ENCODE measurements around the gene PLEKHA4. TPM values are rescaled to one million over a fixed set of nuclear protein-coding genes. Genes with fewer than 3 reads are reported as not detected.
A peak's percentile ranks its signal among the peaks of the same experiment; 100 is the strongest.

The PLEKHA4 gene
- total RNA-seq, 1 experiment from 2014 or later, result 14.8 TPM

DNA sequence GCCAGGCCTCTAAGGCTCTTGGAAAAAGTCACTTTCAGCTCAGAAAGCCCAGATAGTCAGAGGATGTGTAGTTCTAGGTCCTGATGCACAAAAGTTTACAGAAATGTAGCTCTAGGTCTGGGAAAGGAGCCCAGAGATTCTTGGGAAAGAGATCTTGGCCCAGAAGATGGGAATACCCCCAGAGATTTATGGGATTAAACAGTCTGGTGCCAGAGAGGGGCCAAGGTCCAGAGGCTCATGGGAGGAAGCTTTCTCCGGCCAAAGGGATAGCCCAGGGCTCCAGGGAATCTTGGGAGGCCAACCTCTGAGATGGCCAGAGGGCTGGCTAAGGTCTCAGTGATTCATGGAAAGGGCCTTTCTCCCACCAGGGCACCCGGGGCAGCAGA, 72.7 kb downstream of the PLEKHA4 start:
- Mint-ChIP-seq H3K36me3 (no peaks in the 10 kb centered on the region), H3K4me1 (peaks cover 18% of the 10 kb centered on the region), H3K27me3 (ENCODE audit: low read depth) (no peaks in the 10 kb centered on the region; the same call in none of the 2 replicates), H3K9me3 (no peaks in the 10 kb centered on the region), H3K4me3 (peak overlapping the region; percentile 96), H3K27ac (peak overlapping the region; percentile 98; the same call in 1 of the 2 replicates)
- ATAC-seq, result no peak
- ChIA-PET CTCF (interaction anchor here (0.5 to 6.7 kb wide), 54 partner anchors 8 to 403 kb away, joined by 3 to 132 read pairs (median 5); partner anchors contain the start of genes BCAT2, CA11, GYS1 and HSD17B14), POLR2A (interaction anchor here (0.6 to 1.6 kb wide), 8 partner anchors 11 to 899 kb away, joined by 3 to 11 read pairs (median 4); no protein-coding TSS in a partner anchor)
- no peak for DNase-seq (ENCODE audit: low spot score)
- TF ChIP-seq, protein P1, sequence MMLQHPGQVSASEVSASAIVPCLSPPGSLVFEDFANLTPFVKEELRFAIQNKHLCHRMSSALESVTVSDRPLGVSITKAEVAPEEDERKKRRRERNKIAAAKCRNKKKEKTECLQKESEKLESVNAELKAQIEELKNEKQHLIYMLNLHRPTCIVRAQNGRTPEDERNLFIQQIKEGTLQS (CRISPR knock-in tag; conservative IDR thresholded peaks at IDR 0.05), result no peak
- TF ChIP-seq CREM (CRISPR knock-in tag; IDR thresholded peaks at IDR 0.05), result no peak
- no peak for TF ChIP-seq JUN (CRISPR knock-in tag; IDR thresholded peaks at IDR 0.05)
- TF ChIP-seq FOXP1 (CRISPR knock-in tag; IDR thresholded peaks at IDR 0.05; ENCODE audit: borderline replicate concordance), result no peak
- TF ChIP-seq, protein P2, sequence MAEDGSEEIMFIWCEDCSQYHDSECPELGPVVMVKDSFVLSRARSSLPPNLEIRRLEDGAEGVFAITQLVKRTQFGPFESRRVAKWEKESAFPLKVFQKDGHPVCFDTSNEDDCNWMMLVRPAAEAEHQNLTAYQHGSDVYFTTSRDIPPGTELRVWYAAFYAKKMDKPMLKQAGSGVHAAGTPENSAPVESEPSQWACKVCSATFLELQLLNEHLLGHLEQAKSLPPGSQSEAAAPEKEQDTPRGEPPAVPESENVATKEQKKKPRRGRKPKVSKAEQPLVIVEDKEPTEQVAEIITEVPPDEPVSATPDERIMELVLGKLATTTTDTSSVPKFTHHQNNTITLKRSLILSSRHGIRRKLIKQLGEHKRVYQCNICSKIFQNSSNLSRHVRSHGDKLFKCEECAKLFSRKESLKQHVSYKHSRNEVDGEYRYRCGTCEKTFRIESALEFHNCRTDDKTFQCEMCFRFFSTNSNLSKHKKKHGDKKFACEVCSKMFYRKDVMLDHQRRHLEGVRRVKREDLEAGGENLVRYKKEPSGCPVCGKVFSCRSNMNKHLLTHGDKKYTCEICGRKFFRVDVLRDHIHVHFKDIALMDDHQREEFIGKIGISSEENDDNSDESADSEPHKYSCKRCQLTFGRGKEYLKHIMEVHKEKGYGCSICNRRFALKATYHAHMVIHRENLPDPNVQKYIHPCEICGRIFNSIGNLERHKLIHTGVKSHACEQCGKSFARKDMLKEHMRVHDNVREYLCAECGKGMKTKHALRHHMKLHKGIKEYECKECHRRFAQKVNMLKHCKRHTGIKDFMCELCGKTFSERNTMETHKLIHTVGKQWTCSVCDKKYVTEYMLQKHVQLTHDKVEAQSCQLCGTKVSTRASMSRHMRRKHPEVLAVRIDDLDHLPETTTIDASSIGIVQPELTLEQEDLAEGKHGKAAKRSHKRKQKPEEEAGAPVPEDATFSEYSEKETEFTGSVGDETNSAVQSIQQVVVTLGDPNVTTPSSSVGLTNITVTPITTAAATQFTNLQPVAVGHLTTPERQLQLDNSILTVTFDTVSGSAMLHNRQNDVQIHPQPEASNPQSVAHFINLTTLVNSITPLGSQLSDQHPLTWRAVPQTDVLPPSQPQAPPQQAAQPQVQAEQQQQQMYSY (CRISPR knock-in tag; IDR thresholded peaks at IDR 0.05), result no peak
- TF ChIP-seq ZNF416 (CRISPR knock-in tag; IDR thresholded peaks at IDR 0.05), result no peak
- TF ChIP-seq, protein P3, sequence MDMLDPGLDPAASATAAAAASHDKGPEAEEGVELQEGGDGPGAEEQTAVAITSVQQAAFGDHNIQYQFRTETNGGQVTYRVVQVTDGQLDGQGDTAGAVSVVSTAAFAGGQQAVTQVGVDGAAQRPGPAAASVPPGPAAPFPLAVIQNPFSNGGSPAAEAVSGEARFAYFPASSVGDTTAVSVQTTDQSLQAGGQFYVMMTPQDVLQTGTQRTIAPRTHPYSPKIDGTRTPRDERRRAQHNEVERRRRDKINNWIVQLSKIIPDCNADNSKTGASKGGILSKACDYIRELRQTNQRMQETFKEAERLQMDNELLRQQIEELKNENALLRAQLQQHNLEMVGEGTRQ (CRISPR knock-in tag; IDR thresholded peaks at IDR 0.05), result no peak
- no peak for TF ChIP-seq TCF7 (CRISPR knock-in tag; IDR thresholded peaks at IDR 0.05; ENCODE audit: low read depth)
- no peak for TF ChIP-seq GTF2I (CRISPR knock-in tag; conservative IDR thresholded peaks at IDR 0.05)
- TF ChIP-seq, protein P4, sequence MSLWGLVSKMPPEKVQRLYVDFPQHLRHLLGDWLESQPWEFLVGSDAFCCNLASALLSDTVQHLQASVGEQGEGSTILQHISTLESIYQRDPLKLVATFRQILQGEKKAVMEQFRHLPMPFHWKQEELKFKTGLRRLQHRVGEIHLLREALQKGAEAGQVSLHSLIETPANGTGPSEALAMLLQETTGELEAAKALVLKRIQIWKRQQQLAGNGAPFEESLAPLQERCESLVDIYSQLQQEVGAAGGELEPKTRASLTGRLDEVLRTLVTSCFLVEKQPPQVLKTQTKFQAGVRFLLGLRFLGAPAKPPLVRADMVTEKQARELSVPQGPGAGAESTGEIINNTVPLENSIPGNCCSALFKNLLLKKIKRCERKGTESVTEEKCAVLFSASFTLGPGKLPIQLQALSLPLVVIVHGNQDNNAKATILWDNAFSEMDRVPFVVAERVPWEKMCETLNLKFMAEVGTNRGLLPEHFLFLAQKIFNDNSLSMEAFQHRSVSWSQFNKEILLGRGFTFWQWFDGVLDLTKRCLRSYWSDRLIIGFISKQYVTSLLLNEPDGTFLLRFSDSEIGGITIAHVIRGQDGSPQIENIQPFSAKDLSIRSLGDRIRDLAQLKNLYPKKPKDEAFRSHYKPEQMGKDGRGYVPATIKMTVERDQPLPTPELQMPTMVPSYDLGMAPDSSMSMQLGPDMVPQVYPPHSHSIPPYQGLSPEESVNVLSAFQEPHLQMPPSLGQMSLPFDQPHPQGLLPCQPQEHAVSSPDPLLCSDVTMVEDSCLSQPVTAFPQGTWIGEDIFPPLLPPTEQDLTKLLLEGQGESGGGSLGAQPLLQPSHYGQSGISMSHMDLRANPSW (CRISPR knock-in tag; conservative IDR thresholded peaks at IDR 0.05; ENCODE audit: low read depth), result no peak
- no peak for TF ChIP-seq IRF2 (CRISPR knock-in tag; IDR thresholded peaks at IDR 0.05; ENCODE audit: borderline replicate concordance, low read depth)
- TF ChIP-seq, protein P5, sequence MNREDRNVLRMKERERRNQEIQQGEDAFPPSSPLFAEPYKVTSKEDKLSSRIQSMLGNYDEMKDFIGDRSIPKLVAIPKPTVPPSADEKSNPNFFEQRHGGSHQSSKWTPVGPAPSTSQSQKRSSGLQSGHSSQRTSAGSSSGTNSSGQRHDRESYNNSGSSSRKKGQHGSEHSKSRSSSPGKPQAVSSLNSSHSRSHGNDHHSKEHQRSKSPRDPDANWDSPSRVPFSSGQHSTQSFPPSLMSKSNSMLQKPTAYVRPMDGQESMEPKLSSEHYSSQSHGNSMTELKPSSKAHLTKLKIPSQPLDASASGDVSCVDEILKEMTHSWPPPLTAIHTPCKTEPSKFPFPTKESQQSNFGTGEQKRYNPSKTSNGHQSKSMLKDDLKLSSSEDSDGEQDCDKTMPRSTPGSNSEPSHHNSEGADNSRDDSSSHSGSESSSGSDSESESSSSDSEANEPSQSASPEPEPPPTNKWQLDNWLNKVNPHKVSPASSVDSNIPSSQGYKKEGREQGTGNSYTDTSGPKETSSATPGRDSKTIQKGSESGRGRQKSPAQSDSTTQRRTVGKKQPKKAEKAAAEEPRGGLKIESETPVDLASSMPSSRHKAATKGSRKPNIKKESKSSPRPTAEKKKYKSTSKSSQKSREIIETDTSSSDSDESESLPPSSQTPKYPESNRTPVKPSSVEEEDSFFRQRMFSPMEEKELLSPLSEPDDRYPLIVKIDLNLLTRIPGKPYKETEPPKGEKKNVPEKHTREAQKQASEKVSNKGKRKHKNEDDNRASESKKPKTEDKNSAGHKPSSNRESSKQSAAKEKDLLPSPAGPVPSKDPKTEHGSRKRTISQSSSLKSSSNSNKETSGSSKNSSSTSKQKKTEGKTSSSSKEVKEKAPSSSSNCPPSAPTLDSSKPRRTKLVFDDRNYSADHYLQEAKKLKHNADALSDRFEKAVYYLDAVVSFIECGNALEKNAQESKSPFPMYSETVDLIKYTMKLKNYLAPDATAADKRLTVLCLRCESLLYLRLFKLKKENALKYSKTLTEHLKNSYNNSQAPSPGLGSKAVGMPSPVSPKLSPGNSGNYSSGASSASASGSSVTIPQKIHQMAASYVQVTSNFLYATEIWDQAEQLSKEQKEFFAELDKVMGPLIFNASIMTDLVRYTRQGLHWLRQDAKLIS (CRISPR knock-in tag; IDR thresholded peaks at IDR 0.05; ENCODE audit: borderline replicate concordance), result no peak
- no peak for TF ChIP-seq FOXK1 (CRISPR knock-in tag; IDR thresholded peaks at IDR 0.05)
- TF ChIP-seq, protein P6, sequence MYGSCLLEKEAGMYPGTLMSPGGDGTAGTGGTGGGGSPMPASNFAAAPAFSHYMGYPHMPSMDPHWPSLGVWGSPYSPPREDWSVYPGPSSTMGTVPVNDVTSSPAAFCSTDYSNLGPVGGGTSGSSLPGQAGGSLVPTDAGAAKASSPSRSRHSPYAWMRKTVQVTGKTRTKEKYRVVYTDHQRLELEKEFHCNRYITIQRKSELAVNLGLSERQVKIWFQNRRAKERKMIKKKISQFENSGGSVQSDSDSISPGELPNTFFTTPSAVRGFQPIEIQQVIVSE (CRISPR knock-in tag; IDR thresholded peaks at IDR 0.05; ENCODE audit: borderline replicate concordance), result no peak
- TF ChIP-seq TEAD4 (CRISPR knock-in tag; IDR thresholded peaks at IDR 0.05), result no peak
- TF ChIP-seq EMX1 (CRISPR knock-in tag; IDR thresholded peaks at IDR 0.05), result no peak
- TF ChIP-seq ZNF317 (CRISPR knock-in tag; IDR thresholded peaks at IDR 0.05; ENCODE audit: borderline replicate concordance, low read depth), result no peak
- TF ChIP-seq ESRRA (CRISPR knock-in tag; IDR thresholded peaks at IDR 0.05; ENCODE audit: borderline replicate concordance), result no peak
- no peak for TF ChIP-seq RORB (CRISPR knock-in tag; IDR thresholded peaks at IDR 0.05)
- TF ChIP-seq TP53 (CRISPR knock-in tag; IDR thresholded peaks at IDR 0.05), result no peak

All from WTC11 (cell line).